ENCODE measurements around the gene BICD2. TPM values are rescaled to one million over a fixed set of nuclear protein-coding genes. Genes with fewer than 3 reads are reported as not detected.

Gene BICD2
- total RNA-seq, 1 experiment from 2014 or later, result 25.6 TPM

GRCh38 chr9:92760070-92760469 lies 4.6 kb downstream of the BICD2 start:
- Histone ChIP-seq H3K4me1 (ENCODE audit: low read length) (peaks cover 30% of the 10 kb centered on the region), H3K9me2 (replicated peaks; ENCODE audit: insufficient read depth, low read length) (no peaks in the 10 kb centered on the region), H3K36me3 (ENCODE audit: insufficient read depth, low read length) (no peaks in the 10 kb centered on the region), H3K27me3 (ENCODE audit: low read length) (no peaks in the 10 kb centered on the region), H3K27ac (ENCODE audit: low read length) (no peak overlapping the region), H3K9me3 (ENCODE audit: low read length) (no peaks in the 10 kb centered on the region), H3K4me3 (ENCODE audit: low read length) (no peak overlapping the region), H3K9ac (ENCODE audit: low read length) (peak overlapping the region; percentile 18; the same call in 1 of the 2 replicates), H4K20me1 (ENCODE audit: insufficient read depth, low read depth, low read length) (peaks cover 39% of the 10 kb centered on the region), H3K4me2 (ENCODE audit: low read depth, low read length, poor library complexity, severe bottlenecking) (no peak overlapping the region), H2AFZ (ENCODE audit: low read length) (no peak overlapping the region), H3K79me2 (ENCODE audit: low read length) (peaks cover 85% of the 10 kb centered on the region)
- DNase-seq, result no peak

- Histone ChIP-seq H3K4me1 (ENCODE audit: low read length) (peaks cover 32% of the 10 kb centered on the region), H2AFZ (ENCODE audit: low read length) (no peak overlapping the region), H3K27ac (ENCODE audit: low read length) (no peak overlapping the region), H3K9me2 (replicated peaks; ENCODE audit: insufficient read depth, low read length) (no peaks in the 10 kb centered on the region), H3K9ac (ENCODE audit: low read length) (no peak overlapping the region), H3K9me3 (ENCODE audit: low read length) (no peaks in the 10 kb centered on the region), H4K20me1 (ENCODE audit: insufficient read depth, low read depth, low read length) (peaks cover 39% of the 10 kb centered on the region), H3K4me2 (ENCODE audit: low read depth, low read length, poor library complexity, severe bottlenecking) (no peak overlapping the region), H3K36me3 (ENCODE audit: insufficient read depth, low read length) (no peaks in the 10 kb centered on the region), H3K4me3 (ENCODE audit: low read length) (no peak overlapping the region), H3K27me3 (ENCODE audit: low read length) (no peaks in the 10 kb centered on the region), H3K79me2 (ENCODE audit: low read length) (peaks cover 85% of the 10 kb centered on the region)
- no peak for DNase-seq
Measured at GRCh38 chr9:92759446-92759845, 5.2 kb downstream of the BICD2 start.

GRCh38 chr9:92756792-92757191 lies 7.8 kb downstream of the BICD2 start:
- no peak overlapping the region for H3K27ac ChIP-seq (ENCODE audit: low read length)
- no peak overlapping the region for H2AFZ ChIP-seq (ENCODE audit: low read length)
- no peak for DNase-seq
- peaks cover 85% of the 10 kb centered on the region for H3K79me2 ChIP-seq (ENCODE audit: low read length)
- no peak overlapping the region for H3K4me3 ChIP-seq (ENCODE audit: low read length)
- H3K9me3 ChIP-seq (ENCODE audit: low read length), result no peaks in the 10 kb centered on the region
- no peaks in the 10 kb centered on the region for H3K27me3 ChIP-seq (ENCODE audit: low read length)
- H3K4me1 ChIP-seq (ENCODE audit: low read length), result peaks cover 24% of the 10 kb centered on the region
- peaks cover 33% of the 10 kb centered on the region for H4K20me1 ChIP-seq (ENCODE audit: insufficient read depth, low read depth, low read length)
- no peaks in the 10 kb centered on the region for H3K36me3 ChIP-seq (ENCODE audit: insufficient read depth, low read length)
- H3K9me2 ChIP-seq (replicated peaks; ENCODE audit: insufficient read depth, low read length), result no peaks in the 10 kb centered on the region
- no peak overlapping the region for H3K4me2 ChIP-seq (ENCODE audit: low read depth, low read length, poor library complexity, severe bottlenecking)
- H3K9ac ChIP-seq (ENCODE audit: low read length), result no peak overlapping the region

GRCh38 chr9:92754091-92754745 lies 10.4 kb downstream of the BICD2 start:
- Histone ChIP-seq H4K20me1 (ENCODE audit: insufficient read depth, low read depth, low read length) (peaks cover 30% of the 10 kb centered on the region), H3K4me1 (ENCODE audit: low read length) (peaks cover 27% of the 10 kb centered on the region), H3K9me2 (replicated peaks; ENCODE audit: insufficient read depth, low read length) (no peaks in the 10 kb centered on the region), H3K79me2 (ENCODE audit: low read length) (peaks cover 85% of the 10 kb centered on the region), H3K36me3 (ENCODE audit: insufficient read depth, low read length) (no peaks in the 10 kb centered on the region), H3K27ac (ENCODE audit: low read length) (peak overlapping the region; percentile 53), H3K9me3 (ENCODE audit: low read length) (no peaks in the 10 kb centered on the region), H2AFZ (ENCODE audit: low read length) (no peak overlapping the region), H3K4me2 (ENCODE audit: low read depth, low read length, poor library complexity, severe bottlenecking) (no peak overlapping the region), H3K9ac (ENCODE audit: low read length) (no peak overlapping the region), H3K27me3 (ENCODE audit: low read length) (no peaks in the 10 kb centered on the region), H3K4me3 (ENCODE audit: low read length) (no peak overlapping the region)
- DNase-seq, result no peak

GRCh38 chr9:92752812-92753404 lies 11.7 kb downstream of the BICD2 start:
- Histone ChIP-seq H3K4me2 (ENCODE audit: low read depth, low read length, poor library complexity, severe bottlenecking) (no peak overlapping the region), H3K9ac (ENCODE audit: low read length) (no peak overlapping the region), H3K27me3 (ENCODE audit: low read length) (no peaks in the 10 kb centered on the region), H2AFZ (ENCODE audit: low read length) (no peak overlapping the region), H3K79me2 (ENCODE audit: low read length) (peaks cover 91% of the 10 kb centered on the region), H3K27ac (ENCODE audit: low read length) (no peak overlapping the region), H3K4me3 (ENCODE audit: low read length) (no peak overlapping the region), H3K9me2 (replicated peaks; ENCODE audit: insufficient read depth, low read length) (no peaks in the 10 kb centered on the region), H4K20me1 (ENCODE audit: insufficient read depth, low read depth, low read length) (peaks cover 43% of the 10 kb centered on the region), H3K4me1 (ENCODE audit: low read length) (peaks cover 37% of the 10 kb centered on the region), H3K9me3 (ENCODE audit: low read length) (no peaks in the 10 kb centered on the region), H3K36me3 (ENCODE audit: insufficient read depth, low read length) (no peaks in the 10 kb centered on the region)
- no peak for DNase-seq

- Histone ChIP-seq H3K9me2 (replicated peaks; ENCODE audit: insufficient read depth, low read length) (no peaks in the 10 kb centered on the region), H3K4me2 (ENCODE audit: low read depth, low read length, poor library complexity, severe bottlenecking) (no peak overlapping the region), H3K4me1 (ENCODE audit: low read length) (peaks cover 35% of the 10 kb centered on the region), H3K9me3 (ENCODE audit: low read length) (no peaks in the 10 kb centered on the region), H2AFZ (ENCODE audit: low read length) (no peak overlapping the region), H3K27me3 (ENCODE audit: low read length) (no peaks in the 10 kb centered on the region), H4K20me1 (ENCODE audit: insufficient read depth, low read depth, low read length) (peaks cover 62% of the 10 kb centered on the region), H3K27ac (ENCODE audit: low read length) (no peak overlapping the region), H3K9ac (ENCODE audit: low read length) (no peak overlapping the region), H3K79me2 (ENCODE audit: low read length) (peaks cover 96% of the 10 kb centered on the region), H3K4me3 (ENCODE audit: low read length) (no peak overlapping the region), H3K36me3 (ENCODE audit: insufficient read depth, low read length) (no peaks in the 10 kb centered on the region)
- DNase-seq, result no peak
Measured at GRCh38 chr9:92749934-92750315, 14.7 kb downstream of the BICD2 start.

- no peak overlapping the region for H3K27ac ChIP-seq (ENCODE audit: low read length)
- no peak overlapping the region for H2AFZ ChIP-seq (ENCODE audit: low read length)
- H3K9me2 ChIP-seq (replicated peaks; ENCODE audit: insufficient read depth, low read length), result no peaks in the 10 kb centered on the region
- H3K79me2 ChIP-seq (ENCODE audit: low read length), result peaks cover 99% of the 10 kb centered on the region
- H3K4me1 ChIP-seq (ENCODE audit: low read length), result peaks cover 32% of the 10 kb centered on the region
- H3K9me3 ChIP-seq (ENCODE audit: low read length), result no peaks in the 10 kb centered on the region
- DNase-seq, result no peak
- H3K36me3 ChIP-seq (ENCODE audit: insufficient read depth, low read length), result no peaks in the 10 kb centered on the region
- no peak overlapping the region for H3K4me2 ChIP-seq (ENCODE audit: low read depth, low read length, poor library complexity, severe bottlenecking)
- peaks cover 61% of the 10 kb centered on the region for H4K20me1 ChIP-seq (ENCODE audit: insufficient read depth, low read depth, low read length)
- no peak overlapping the region for H3K4me3 ChIP-seq (ENCODE audit: low read length)
- H3K9ac ChIP-seq (ENCODE audit: low read length), result no peak overlapping the region
- H3K27me3 ChIP-seq (ENCODE audit: low read length), result no peaks in the 10 kb centered on the region
Measured at GRCh38 chr9:92749071-92749933, 15.3 kb downstream of the BICD2 start.

GRCh38 chr9:92748233-92748497 lies 16.5 kb downstream of the BICD2 start:
- no peak overlapping the region for H2AFZ ChIP-seq (ENCODE audit: low read length)
- no peak overlapping the region for H3K4me3 ChIP-seq (ENCODE audit: low read length)
- H3K9me2 ChIP-seq (replicated peaks; ENCODE audit: insufficient read depth, low read length), result no peaks in the 10 kb centered on the region
- no peak for DNase-seq
- H3K79me2 ChIP-seq (ENCODE audit: low read length), result peaks cover 100% of the 10 kb centered on the region
- no peak overlapping the region for H3K27ac ChIP-seq (ENCODE audit: low read length)
- H4K20me1 ChIP-seq (ENCODE audit: insufficient read depth, low read depth, low read length), result peaks cover 62% of the 10 kb centered on the region
- no peak overlapping the region for H3K4me2 ChIP-seq (ENCODE audit: low read depth, low read length, poor library complexity, severe bottlenecking)
- H3K27me3 ChIP-seq (ENCODE audit: low read length), result no peaks in the 10 kb centered on the region
- no peaks in the 10 kb centered on the region for H3K36me3 ChIP-seq (ENCODE audit: insufficient read depth, low read length)
- H3K9me3 ChIP-seq (ENCODE audit: low read length), result no peaks in the 10 kb centered on the region
- peaks cover 37% of the 10 kb centered on the region for H3K4me1 ChIP-seq (ENCODE audit: low read length)
- no peak overlapping the region for H3K9ac ChIP-seq (ENCODE audit: low read length)
